IMR-90 (cell line): Measurements from ENCODE around the gene CACNA2D4. TPM values are rescaled to one million over a fixed set of nuclear protein-coding genes. Genes with fewer than 3 reads are reported as not detected.

Source experiments
- ATAC-seq: fragments of 200-7000 bp; cut with Tn5 transposase; 2 replicates; pipeline ENCODE4 v1.9.1; 2020; ENCODE audit warnings: low read depth, mild to moderate bottlenecking, moderate library complexity
- BruUV-seq: library from RNA; stranded (reverse); fragments of 400-500 nt; replicated peaks from 2 replicates; lab custom pipeline; 2021; lab: Mats Ljungman, UMichigan
- CTCF ChIA-PET: fragments of 300-600 bp; formaldehyde crosslinking; extraction: SDS; loops from one replicate; lab custom pipeline; 2021; ENCODE audit warnings: antibody characterized with exemption; lab: Yijun Ruan, JAX
- POLR2A ChIA-PET: fragments of 300-600 bp; sonication (Branson Sonifier 250); formaldehyde crosslinking; loops from one replicate; lab custom pipeline; 2022; ENCODE audit warnings: antibody characterized with exemption; ENCODE audit not compliant: unreplicated experiment; lab: Charles Lee
- DNase-seq: peaks from one replicate; pipeline ENCODE4 v3.0.0; 2013
- H2AFZ ChIP-seq: replicated peaks from 2 replicates; pipeline ENCODE3; 2013; ENCODE audit warnings: low read length, mild to moderate bottlenecking; ENCODE audit not compliant: poor library complexity
- H2AK5ac ChIP-seq: 2 replicates; pipeline ENCODE4 v1.6.1; 2013; ENCODE audit warnings: low read depth, low read length, inconsistent platforms
- H2AK9ac ChIP-seq: replicated peaks from 2 replicates; pipeline ENCODE3; 2013; ENCODE audit warnings: mild to moderate bottlenecking, low read depth, low read length, moderate library complexity; ENCODE audit not compliant: poor library complexity
- H2BK120ac ChIP-seq: 2 replicates; pipeline ENCODE4 v1.6.1; 2013; ENCODE audit warnings: low read depth, low read length, inconsistent platforms
- H2BK15ac ChIP-seq: 3 replicates; pipeline ENCODE4 v1.6.1; 2013; ENCODE audit warnings: low read depth, low read length, inconsistent platforms
- H2BK20ac ChIP-seq: 2 replicates; pipeline ENCODE4 v1.6.1; 2013; ENCODE audit warnings: low read depth, mild to moderate bottlenecking, inconsistent platforms, low read length, moderate library complexity
- H2BK5ac ChIP-seq: 2 replicates; pipeline ENCODE4 v1.6.1; 2013; ENCODE audit warnings: mild to moderate bottlenecking, low read depth, low read length, inconsistent platforms; ENCODE audit not compliant: poor library complexity, severe bottlenecking
- H3K14ac ChIP-seq: replicated peaks from 2 replicates; pipeline ENCODE4 v1.6.1; 2013; ENCODE audit warnings: low read depth, low read length, inconsistent platforms
- H3K18ac ChIP-seq: 2 replicates; pipeline ENCODE4 v1.6.1; 2013; ENCODE audit warnings: low read depth, low read length, control low read depth
- H3K23ac ChIP-seq: 2 replicates; pipeline ENCODE4 v1.6.1; 2013; ENCODE audit warnings: low read depth, low read length, inconsistent platforms
- H3K27ac ChIP-seq: 2 replicates; pipeline ENCODE4 v1.5.1; 2013; ENCODE audit warnings: mild to moderate bottlenecking, control low read depth, low read length; ENCODE audit not compliant: insufficient read depth
- H3K27me3 ChIP-seq: 2 replicates; pipeline ENCODE4 v1.6.1; 2013; ENCODE audit warnings: low read length; ENCODE audit not compliant: control insufficient read depth, insufficient read depth
- H3K36me3 ChIP-seq: 2 replicates; pipeline ENCODE4 v1.6.1; 2013; ENCODE audit warnings: low read length, mixed read lengths; ENCODE audit not compliant: control insufficient read depth, insufficient read depth
- H3K4ac ChIP-seq: 2 replicates; pipeline ENCODE4 v1.6.1; 2013; ENCODE audit warnings: low read depth, low read length, inconsistent platforms
- H3K4me1 ChIP-seq: 2 replicates; pipeline ENCODE4 v1.6.1; 2013; ENCODE audit warnings: low read length, mixed read lengths; ENCODE audit not compliant: control insufficient read depth, insufficient read depth
- H3K4me2 ChIP-seq: 2 replicates; pipeline ENCODE4 v1.6.1; 2013; ENCODE audit warnings: low read depth, mild to moderate bottlenecking, control low read depth, low read length, moderate library complexity
- H3K4me3 ChIP-seq: 2 replicates; pipeline ENCODE4 v1.5.1; 2013; ENCODE audit warnings: low read depth, mild to moderate bottlenecking, control low read depth, low read length, moderate library complexity; ENCODE audit not compliant: insufficient read depth
- H3K56ac ChIP-seq: 2 replicates; pipeline ENCODE4 v1.6.1; 2013; ENCODE audit warnings: low read length, inconsistent platforms; ENCODE audit not compliant: insufficient read depth; ENCODE audit errors: extremely low read depth
- H3K79me1 ChIP-seq, 2 experiments: 2 replicates each; pipeline ENCODE4 v1.6.1; 2013; ENCODE audit warnings: low read length in 2 of 2, inconsistent platforms in 1 of 2, low read depth in 1 of 2
- H3K9ac ChIP-seq: 2 replicates; pipeline ENCODE4 v1.6.1; 2013; ENCODE audit warnings: low read depth, low read length, control low read depth
- H3K9me1 ChIP-seq: 2 replicates; pipeline ENCODE4 v1.6.1; 2013; ENCODE audit warnings: low read length, inconsistent platforms; ENCODE audit not compliant: insufficient read depth
- H3K9me3 ChIP-seq: 2 replicates; pipeline ENCODE4 v1.6.1; 2013; ENCODE audit warnings: low read length; ENCODE audit not compliant: control insufficient read depth, insufficient read depth
- H4K20me1 ChIP-seq: 2 replicates; pipeline ENCODE4 v1.6.1; 2013; ENCODE audit warnings: low read length, inconsistent platforms; ENCODE audit not compliant: insufficient read depth
- H4K5ac ChIP-seq: 2 replicates; pipeline ENCODE4 v1.6.1; 2013; ENCODE audit warnings: mild to moderate bottlenecking, low read depth, low read length, control low read depth
- H4K8ac ChIP-seq, 2 experiments: 2 replicates each; pipeline ENCODE4 v1.6.1; 2013; ENCODE audit warnings: low read depth in 2 of 2, low read length in 2 of 2, control low read depth in 1 of 2, inconsistent platforms in 1 of 2
- H4K91ac ChIP-seq: 2 replicates; pipeline ENCODE4 v1.6.1; 2013; ENCODE audit warnings: low read depth, low read length, inconsistent platforms; ENCODE audit not compliant: insufficient read depth
- BHLHE40 ChIP-seq: fragments of 150-350 bp; IDR thresholded peaks from 2 replicates; pipeline ENCODE4 v1.6.1; 2016; ENCODE audit warnings: mild to moderate bottlenecking, low read depth, low read length
- CEBPB ChIP-seq: IDR thresholded peaks from 2 replicates; pipeline ENCODE4 v1.6.1; 2012; ENCODE audit warnings: low read depth, low read length, improper control_type of control experiment
- CTCF ChIP-seq: conservative IDR thresholded peaks from 2 replicates; pipeline ENCODE4 v1.5.1; 2012; ENCODE audit warnings: mild to moderate bottlenecking, low read depth, low read length, improper control_type of control experiment
- ELK1 ChIP-seq: fragments of 150-350 bp; IDR thresholded peaks from 2 replicates; pipeline ENCODE4 v1.6.1; 2016; ENCODE audit warnings: low read depth, mild to moderate bottlenecking, low read length, moderate library complexity, borderline replicate concordance
- FOS ChIP-seq: fragments of 150-350 bp; IDR thresholded peaks from 2 replicates; pipeline ENCODE4 v1.6.1; 2016; ENCODE audit warnings: low read depth, low read length
- MAFK ChIP-seq: IDR thresholded peaks from 2 replicates; pipeline ENCODE4 v1.6.1; 2012; ENCODE audit warnings: low read depth, low read length, improper control_type of control experiment
- MAZ ChIP-seq: IDR thresholded peaks from 2 replicates; pipeline ENCODE4 v1.6.1; 2012; ENCODE audit warnings: low read depth, mild to moderate bottlenecking, low read length, improper control_type of control experiment, moderate library complexity, borderline replicate concordance
- MXI1 ChIP-seq: IDR thresholded peaks from 2 replicates; pipeline ENCODE4 v1.6.1; 2012; ENCODE audit warnings: low read depth, mild to moderate bottlenecking, low read length, moderate library complexity, borderline replicate concordance
- NFE2L2 ChIP-seq: fragments of 150-350 bp; IDR thresholded peaks from 2 replicates; pipeline ENCODE4 v1.6.1; 2016; ENCODE audit warnings: low read depth, mild to moderate bottlenecking, low read length
- RAD21 ChIP-seq: IDR thresholded peaks from 2 replicates; pipeline ENCODE4 v1.6.1; 2012; ENCODE audit warnings: low read length, improper control_type of control experiment
- RFX5 ChIP-seq: IDR thresholded peaks from 2 replicates; pipeline ENCODE4 v1.8.0; 2012; ENCODE audit warnings: low read depth, mild to moderate bottlenecking, low read length, moderate library complexity
- SMC3 ChIP-seq: fragments of 150-350 bp; IDR thresholded peaks from 2 replicates; pipeline ENCODE4 v1.6.1; 2016; ENCODE audit warnings: low read depth, mild to moderate bottlenecking, antibody characterized with exemption, low read length, moderate library complexity
- USF2 ChIP-seq: fragments of 150-350 bp; IDR thresholded peaks from 2 replicates; pipeline ENCODE4 v1.6.1; 2017; ENCODE audit warnings: mild to moderate bottlenecking, antibody characterized with exemption, low read length, low read depth
- WGBS, 2 experiments: methylation state at CpG; one replicate each; pipeline versions ENCODE4 v1.1.5 to v1.1.7; 2013; ENCODE audit warnings: missing lambda C conversion rate in 2 of 2; ENCODE audit not compliant: insufficient read length in 1 of 2; ENCODE audit errors: extremely low coverage in 2 of 2; 5-methylcytosine and 5-hydroxymethylcytosine counted together
- dilution Hi-C: fragments of 300-500 bp; cut with HindIII; formaldehyde crosslinking; loops from one replicate; pipeline ENCODE4 v1.14.3; 2018; ENCODE audit warnings: low sequenced_read_pairs; ENCODE audit not compliant: unreplicated experiment
- in situ Hi-C: fragments of 300-500 bp; cut with MboI; formaldehyde crosslinking; loops from 3 replicates; pipeline ENCODE4 v1.14.3; 2019; ENCODE audit warnings: low sequenced_read_pairs, inconsistent platforms, mixed read lengths
- intact Hi-C: fragments of 100-400 bp; cut with micrococcal nuclease; formaldehyde crosslinking; loops from 2 replicates; pipeline ENCODE4 v1.10.0; 2022
- polyA plus RNA-seq, 3 experiments: library from polyadenylated mRNA; depleted of rRNA; stranded (reverse); fragments of >200 nt; gene quantifications; 2 replicates each; pipeline ENCODE4 v1.2.3, GENCODE V29; 2012; ENCODE audit warnings: low replicate concordance in 1 of 3
- total RNA-seq: library from RNA; depleted of rRNA; stranded (reverse); fragments of >200 nt; gene quantifications from 2 replicates; pipeline ENCODE4 v1.2.3, GENCODE V29; 2012

Gene CACNA2D4
- total and polyA plus RNA-seq, 2 of the 4 experiments (the other 2 are of a cell fraction), result 0.18 to 0.22 TPM

- no peak for ATAC-seq
- Histone ChIP-seq H4K91ac (no peak overlapping the region), H2AK9ac (no peak overlapping the region), H2BK120ac (no peak overlapping the region), H2AK5ac (no peak overlapping the region), H3K23ac (no peak overlapping the region), H4K5ac (no peak overlapping the region), H3K18ac (no peak overlapping the region), H3K36me3 (peaks cover 3% of the 10 kb centered on the region), H2BK15ac (no peak overlapping the region), H3K4ac (no peak overlapping the region), H3K9me1 (no peaks in the 10 kb centered on the region), H3K56ac (no peak overlapping the region), H3K14ac (no peak overlapping the region), H3K27me3 (no peaks in the 10 kb centered on the region), H3K27ac (no peak overlapping the region), H2AFZ (no peak overlapping the region), H4K8ac (no peak overlapping the region), H3K4me2 (no peak overlapping the region), H3K4me1 (no peaks in the 10 kb centered on the region), H3K9me3 (peaks cover 5% of the 10 kb centered on the region), H3K79me1 (peaks cover 18 to 45% of the 10 kb centered on the region in 2 experiments), H2BK5ac (no peak overlapping the region), H3K9ac (no peak overlapping the region), H3K4me3 (no peak overlapping the region), H4K20me1 (peaks cover 8% of the 10 kb centered on the region), H2BK20ac (no peak overlapping the region)
- no TSS peak for BruUV-seq
- ChIA-PET POLR2A (no interaction called here), CTCF (no interaction called here)
- dilution Hi-C loops (no loop called here), intact Hi-C loops (no loop called here), in situ Hi-C loops (no loop called here)
- no CpG with 5 or more reads among the region's 3 CpGs for WGBS, 2 experiments
- no peak for DNase-seq
- TF ChIP-seq MAZ (no peak), BHLHE40 (no peak), NFE2L2 (no peak), CEBPB (no peak), MAFK (no peak), RFX5 (no peak), SMC3 (no peak), RAD21 (no peak), FOS (no peak), CTCF (no peak), USF2 (no peak), ELK1 (no peak), MXI1 (no peak)
Measured at GRCh38 chr12:1750300-1750699, 168.2 kb downstream of the CACNA2D4 start.
